HCT116 (cell line): ENCODE measurements around the gene ECT2. TPM values are rescaled to one million over a fixed set of nuclear protein-coding genes. Genes with fewer than 3 reads are reported as not detected.

ENCODE experiments used
- ATAC-seq: fragments of 200-7000 bp; cut with Tn5 transposase; 2 replicates; pipeline ENCODE4 v1.9.1; 2020; ENCODE audit warnings: mild to moderate bottlenecking, moderate library complexity
- BruUV-seq: library from RNA; stranded (reverse); fragments of 400-500 nt; replicated peaks from 2 replicates; lab custom pipeline; 2021; lab: Mats Ljungman, UMichigan
- CTCF ChIA-PET: fragments of 300-600 bp; sonication (Branson Sonifier 250); formaldehyde crosslinking; loops from one replicate; lab custom pipeline; 2021; ENCODE audit warnings: antibody characterized with exemption; lab: Charles Lee
- POLR2A ChIA-PET: fragments of 300-600, 350-600 bp; sonication (Branson Sonifier 250); formaldehyde crosslinking; loops from one replicate; lab custom pipeline; 2021; ENCODE audit warnings: antibody characterized with exemption; lab: Charles Lee
- RAD21 ChIA-PET, 2 experiments: fragments of 300-600 bp; sonication (Branson Sonifier 250); formaldehyde crosslinking; loops; one replicate each; lab custom pipeline; 2023; ENCODE audit warnings: low total read pairs in 2 of 2; ENCODE audit not compliant: uncharacterized antibody in 2 of 2, unreplicated experiment in 2 of 2, low non-redundant PET in 1 of 2; lab: Charles Lee
- DNase-seq: peaks from one replicate; pipeline ENCODE4 v3.0.0-alpha.2; 2010; ENCODE audit warnings: low read depth, low spot score
- H2AFZ ChIP-seq: fragments of 200-600 bp; shearing (Covaris generic), sonication (generic); 2 replicates; pipeline ENCODE4 v1.6.1; 2017; ENCODE audit warnings: low read depth, mixed run types, mixed read lengths, antibody characterized with exemption, low read length; ENCODE audit not compliant: poor library complexity, severe bottlenecking
- H3K27ac ChIP-seq: 2 replicates; pipeline ENCODE4 v1.5.1; 2012; ENCODE audit warnings: low read depth, low read length
- H3K27me3 ChIP-seq: fragments of 200-600 bp; sonication (generic); 2 replicates; pipeline ENCODE4 v1.6.1; 2016; ENCODE audit warnings: mixed run types, low read length, mixed read lengths; ENCODE audit not compliant: insufficient read depth
- H3K36me3 ChIP-seq, 2 experiments: fragments of 200-500 bp in 1 of 2; fragments of 200-600 bp in 1 of 2; sonication (Bioruptor generic) in 1 of 2; sonication (generic) in 1 of 2; 2 replicates each; pipeline versions ENCODE4 v1.5.1 to v1.6.1; 2014 to 2016; ENCODE audit warnings: low read length in 2 of 2, inconsistent platforms in 1 of 2, mixed read lengths in 1 of 2, mixed run types in 1 of 2; ENCODE audit not compliant: insufficient read depth in 2 of 2, control insufficient read depth in 1 of 2
- H3K4me1 ChIP-seq, 2 experiments: fragments of 200-600 bp in 1 of 2; sonication (generic) in 1 of 2; 2 replicates each; pipeline versions ENCODE4 v1.5.1 to v1.6.1; 2012 to 2017; ENCODE audit warnings: low read length in 2 of 2, inconsistent platforms in 1 of 2, mild to moderate bottlenecking in 1 of 2, mixed read lengths in 1 of 2, mixed run types in 1 of 2, moderate library complexity in 1 of 2; ENCODE audit not compliant: insufficient read depth in 2 of 2, control insufficient read depth in 1 of 2
- H3K4me2 ChIP-seq: fragments of 200-600 bp; sonication (generic); 2 replicates; pipeline ENCODE4 v1.6.1; 2017; ENCODE audit warnings: mixed run types, low read length, mixed read lengths
- H3K4me3 ChIP-seq, 2 experiments: fragments of 200-600 bp in 1 of 2; sonication (generic) in 1 of 2; replicated peaks in 1 of 2; 2 replicates each; pipeline ENCODE4 v1.5.1; 2011 to 2016; ENCODE audit warnings: low read length in 2 of 2, control low read depth in 1 of 2, low read depth in 1 of 2, mild to moderate bottlenecking in 1 of 2, mixed read lengths in 1 of 2, mixed run types in 1 of 2
- H3K79me2 ChIP-seq: fragments of 200-600 bp; sonication (generic); 2 replicates; pipeline ENCODE4 v1.6.1; 2017; ENCODE audit warnings: mild to moderate bottlenecking, mixed run types, low read length, moderate library complexity, mixed read lengths; ENCODE audit not compliant: insufficient read depth
- H3K9ac ChIP-seq: fragments of 200-600 bp; sonication (generic); 2 replicates; pipeline ENCODE4 v1.6.1; 2016; ENCODE audit warnings: low read length, mixed read lengths
- H3K9me2 ChIP-seq: fragments of 200-600 bp; sonication (generic), shearing (Covaris generic); 2 replicates; pipeline ENCODE4 v1.6.1; 2017; ENCODE audit warnings: mixed run types, mild to moderate bottlenecking, moderate library complexity; ENCODE audit not compliant: insufficient read depth
- H3K9me3 ChIP-seq, 2 experiments: fragments of 200-500 bp in 1 of 2; fragments of 200-600 bp in 1 of 2; sonication (Bioruptor generic) in 1 of 2; sonication (generic) in 1 of 2; 2 replicates each; pipeline ENCODE4 v1.6.1; 2014 to 2017; ENCODE audit warnings: low read length in 2 of 2, mixed read lengths in 2 of 2, inconsistent platforms in 1 of 2, low read depth in 1 of 2, mild to moderate bottlenecking in 1 of 2, mixed run types in 1 of 2, moderate library complexity in 1 of 2; ENCODE audit not compliant: control insufficient read depth in 1 of 2, insufficient read depth in 1 of 2
- H4K20me1 ChIP-seq: fragments of 200-600 bp; sonication (generic), shearing (Covaris generic); 2 replicates; pipeline ENCODE4 v1.6.1; 2017; ENCODE audit warnings: mixed run types, mild to moderate bottlenecking, moderate library complexity; ENCODE audit not compliant: insufficient read depth
- EGR1 ChIP-seq: IDR thresholded peaks from 2 replicates; pipeline ENCODE4 v1.6.1; 2012; ENCODE audit warnings: low read depth
- EZH2 ChIP-seq: fragments of 200-600 bp; sonication (generic); IDR thresholded peaks from 2 replicates; pipeline ENCODE4 v1.6.1; 2017; ENCODE audit warnings: antibody characterized with exemption, mixed run types
- JUND ChIP-seq: IDR thresholded peaks from 2 replicates; pipeline ENCODE4 v1.6.1; 2012
- REST ChIP-seq: IDR thresholded peaks from 2 replicates; pipeline ENCODE4 v1.6.1; 2012; ENCODE audit warnings: low read depth
- SIN3A ChIP-seq: IDR thresholded peaks from 2 replicates; pipeline ENCODE4 v1.6.1; 2012; ENCODE audit warnings: low read depth
- TCF7L2 ChIP-seq: IDR thresholded peaks from 2 replicates; pipeline ENCODE4 v1.7.0; 2011; ENCODE audit warnings: borderline replicate concordance, inconsistent platforms; ENCODE audit not compliant: insufficient read depth, insufficient read length; ENCODE audit errors: extremely low read depth
- ZFX ChIP-seq: fragments of 450-650 bp; IDR thresholded peaks from 2 replicates; pipeline ENCODE4 v1.6.1; 2017
- intact Hi-C: fragments of 100-400 bp; cut with micrococcal nuclease; formaldehyde crosslinking; loops from 2 replicates; pipeline ENCODE4 v1.10.0; 2022
- total RNA-seq: library from RNA; stranded (reverse); gene quantifications from one replicate; pipeline ENCODE4 v1.2.1, GENCODE V29; 2021; ENCODE audit not compliant: unreplicated experiment

ECT2 gene
- total RNA-seq, 1 experiment from 2014 or later, result 95.6 TPM

DNA sequence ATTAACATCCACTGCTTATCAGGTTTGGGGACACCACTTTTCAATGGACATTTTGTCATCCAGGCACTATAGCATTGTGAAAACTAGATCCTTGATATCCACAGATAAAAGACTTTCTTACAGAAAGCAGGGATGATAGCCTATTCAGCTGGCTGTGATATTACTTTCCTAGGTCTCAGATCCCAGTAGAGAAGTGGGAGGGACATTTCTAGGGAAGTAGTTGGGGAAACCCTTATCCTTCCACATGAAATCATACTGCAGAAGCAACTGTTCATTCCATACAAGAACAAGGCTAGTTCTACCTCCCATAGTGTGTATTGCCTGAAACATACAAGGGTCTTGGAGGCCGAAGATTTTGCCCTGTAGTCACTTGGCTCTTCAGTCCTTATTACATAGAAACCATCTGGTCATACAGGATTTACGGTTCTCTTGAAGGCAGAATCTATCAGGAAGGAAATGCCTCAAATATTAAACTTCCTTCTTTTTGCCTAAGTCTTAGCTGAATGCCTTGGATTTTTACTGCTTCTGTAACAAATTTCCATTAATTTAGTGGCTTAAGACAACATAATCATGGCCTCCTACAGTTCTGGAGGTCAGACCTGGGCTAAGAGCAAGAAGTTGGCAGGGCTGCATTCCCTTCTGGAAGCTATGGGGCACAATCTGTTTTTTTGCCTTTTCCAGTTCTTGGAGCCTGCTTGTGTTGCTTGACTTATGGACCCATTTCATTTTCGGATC, 119.4 kb downstream of the ECT2 start:
- ChIA-PET RAD21 (no interaction called here), CTCF (no interaction called here), POLR2A (no interaction called here)
- Histone ChIP-seq H3K9me2 (no peaks in the 10 kb centered on the region), H3K4me2 (no peak overlapping the region), H3K9me3 (no peaks in the 10 kb centered on the region), H2AFZ (no peak overlapping the region), H3K4me1 (no peaks in the 10 kb centered on the region), H3K36me3 (no peaks in the 10 kb centered on the region), H3K27me3 (no peaks in the 10 kb centered on the region), H3K9ac (no peak overlapping the region), H3K27ac (no peak overlapping the region), H4K20me1 (no peaks in the 10 kb centered on the region), H3K4me3 (no peak overlapping the region), H3K79me2 (no peaks in the 10 kb centered on the region)
- TF ChIP-seq REST (no peak), ZFX (no peak), EGR1 (no peak), EZH2 (no peak), JUND (no peak), TCF7L2 (no peak), SIN3A (no peak)
- intact Hi-C loops, result no loop called here
- no peak for ATAC-seq
- BruUV-seq, result no TSS peak
- DNase-seq, result no peak

Other genes with a start within 250 kb of the ECT2 start
- 0.20 TPM for gene TNFSF10, start 227.3 kb upstream of the ECT2 start, total RNA-seq
- 11.5 TPM for gene NCEH1, start 39.7 kb upstream of the ECT2 start, total RNA-seq